ENCODE data around the gene EARS2.
A peak's percentile ranks its signal among the peaks of the same experiment; 100 is the strongest.
"Not testable (repeated sequence)": the region's sequence is repeated elsewhere in the genome, so short reads cannot be mapped to it uniquely, and the experiment has no call there.

Gene EARS2

GRCh38 chr16:23527961-23528643, 29.0 kb downstream of the EARS2 start:
- DNase-seq (ENCODE audit: low spot score), result no peak

DNA sequence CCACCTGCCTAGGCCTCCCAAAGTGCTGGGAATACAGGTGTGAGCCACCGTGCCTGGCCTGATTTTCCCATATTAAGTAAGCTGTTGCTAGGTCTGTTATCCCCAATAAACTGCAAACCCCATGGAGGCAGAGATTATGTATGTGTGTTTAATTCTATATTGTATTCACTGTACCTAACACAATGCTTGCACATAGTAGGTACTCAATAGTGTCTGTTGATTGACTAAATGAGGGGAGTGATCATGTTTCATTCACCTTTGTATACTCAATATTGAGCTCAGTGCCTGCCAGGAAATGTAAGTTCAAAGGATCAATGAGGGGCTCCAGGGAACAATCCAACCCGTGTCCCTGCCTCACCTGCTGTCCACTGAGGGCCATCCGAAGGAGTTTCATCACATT, 32.3 kb downstream of the EARS2 start:
- DNase-seq (ENCODE audit: low spot score), result no peak

GRCh38 chr16:23523876-23524385, 33.2 kb downstream of the EARS2 start:
- DNase-seq (ENCODE audit: low spot score), result no peak

DNA sequence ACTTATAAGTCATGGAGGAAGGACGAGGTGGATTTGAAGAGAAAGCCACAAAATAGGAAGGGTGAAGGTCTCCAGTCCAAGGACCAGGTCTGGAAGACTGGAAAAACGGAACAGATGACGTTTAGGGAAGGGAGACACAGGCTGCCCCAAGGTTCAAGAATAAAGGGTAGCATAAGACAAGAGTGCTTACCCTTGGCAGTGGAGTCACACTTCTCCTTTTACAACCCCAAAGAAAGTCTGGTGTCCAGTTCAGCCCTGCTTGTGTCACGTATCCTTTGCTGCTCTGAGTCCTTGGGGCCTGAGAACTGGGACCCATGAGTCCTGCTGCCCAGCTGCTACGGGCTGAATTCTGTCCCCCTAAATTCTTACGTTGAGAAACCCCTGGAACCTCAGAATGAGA, 33.8 kb downstream of the EARS2 start:
- no peak for DNase-seq (ENCODE audit: low spot score)

GRCh38 chr16:23521965-23522364, 35.2 kb downstream of the EARS2 start:
- DNase-seq (ENCODE audit: low spot score), result no peak

- no peak for DNase-seq (ENCODE audit: low spot score)
Observed at GRCh38 chr16:23521037-23521743, 36.0 kb downstream of the EARS2 start.

DNA sequence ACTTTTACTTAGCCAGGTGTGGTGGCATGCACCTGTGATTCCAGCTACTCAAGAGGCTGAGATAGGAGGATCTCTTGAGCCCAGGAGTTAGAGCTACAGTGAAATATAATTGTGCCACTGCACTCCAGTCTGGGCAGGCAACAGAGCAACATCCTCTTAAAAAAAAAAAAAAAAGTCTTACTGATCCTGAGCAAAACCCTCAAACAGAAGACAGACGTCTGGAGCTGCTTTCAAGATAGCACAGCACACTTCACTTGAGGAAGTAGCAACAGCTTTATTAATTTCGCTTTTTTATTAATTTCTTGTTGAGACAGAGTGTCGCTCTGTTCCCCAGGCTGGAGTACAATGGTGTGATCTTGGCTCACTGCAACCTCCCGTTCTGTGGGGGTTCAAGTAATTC, 36.6 kb downstream of the EARS2 start:
- no peak for DNase-seq (ENCODE audit: low spot score)

DNA sequence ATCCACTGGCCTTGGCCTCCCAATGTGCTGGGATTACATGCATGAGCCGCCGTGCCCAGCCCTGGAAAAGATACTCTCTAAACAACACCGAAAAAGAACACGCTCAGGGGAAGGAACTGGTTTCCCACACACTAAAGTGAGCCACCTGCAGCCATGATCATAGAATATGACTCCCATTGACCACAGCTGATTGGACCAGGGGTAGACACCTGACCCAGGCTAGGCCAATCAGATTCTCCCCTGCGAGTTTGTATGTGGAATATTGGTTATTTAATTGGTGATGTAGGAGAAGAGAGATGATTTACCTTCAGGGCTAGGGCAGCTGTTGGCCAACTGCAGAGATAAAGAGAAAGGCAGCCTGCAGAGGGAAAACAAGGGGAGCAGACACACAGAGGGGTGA, 37.9 kb downstream of the EARS2 start:
- DNase-seq (ENCODE audit: low spot score), result no peak

GRCh38 chr16:23518435-23518891, 38.7 kb downstream of the EARS2 start:
- DNase-seq (ENCODE audit: low spot score), result no peak

DNA sequence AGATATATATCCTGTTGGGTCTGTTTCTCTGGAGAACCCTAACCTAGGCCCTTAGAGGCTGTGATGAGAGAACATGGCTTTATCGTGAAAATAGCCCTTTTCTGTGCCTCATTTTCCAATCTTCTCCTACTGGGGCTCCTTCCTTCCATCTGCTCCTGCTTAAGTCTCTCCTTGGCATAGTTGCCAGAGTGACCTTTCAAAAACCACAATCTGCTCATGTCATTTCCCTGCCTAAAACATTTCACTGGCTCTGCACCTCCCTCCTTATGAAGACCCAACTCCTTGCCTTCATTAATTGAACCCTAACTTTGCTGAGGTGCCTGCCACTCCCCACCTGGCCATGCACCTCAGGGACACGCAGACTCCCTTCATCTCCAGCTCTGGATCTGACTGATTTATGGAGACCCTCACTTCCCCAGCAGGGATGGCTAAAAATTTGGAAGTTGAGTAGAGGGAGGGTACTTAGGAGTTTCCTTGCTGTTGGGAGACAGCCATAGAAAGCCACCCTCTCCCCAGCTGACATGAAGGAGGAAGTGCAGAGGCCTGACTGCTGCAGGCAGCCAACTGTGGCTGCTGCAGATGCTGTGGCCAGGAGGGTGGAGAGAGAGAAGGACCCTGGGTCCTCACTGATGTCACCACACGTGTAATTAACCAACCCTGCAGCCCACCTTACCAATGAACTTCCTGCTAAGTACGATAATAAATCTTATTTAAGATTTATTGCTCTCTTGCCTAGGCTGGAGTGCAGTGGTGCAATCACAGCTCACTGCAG, 40.6 kb downstream of the EARS2 start:
- DNase-seq (ENCODE audit: low spot score), result no peak

GRCh38 chr16:23515881-23516280, 41.3 kb downstream of the EARS2 start:
- no peak for DNase-seq (ENCODE audit: low spot score)

GRCh38 chr16:23514381-23515152, 42.6 kb downstream of the EARS2 start:
- DNase-seq (ENCODE audit: low spot score), result no peak

- no peak for DNase-seq (ENCODE audit: low spot score)
Observed at GRCh38 chr16:23512168-23512695, 44.9 kb downstream of the EARS2 start.

DNA sequence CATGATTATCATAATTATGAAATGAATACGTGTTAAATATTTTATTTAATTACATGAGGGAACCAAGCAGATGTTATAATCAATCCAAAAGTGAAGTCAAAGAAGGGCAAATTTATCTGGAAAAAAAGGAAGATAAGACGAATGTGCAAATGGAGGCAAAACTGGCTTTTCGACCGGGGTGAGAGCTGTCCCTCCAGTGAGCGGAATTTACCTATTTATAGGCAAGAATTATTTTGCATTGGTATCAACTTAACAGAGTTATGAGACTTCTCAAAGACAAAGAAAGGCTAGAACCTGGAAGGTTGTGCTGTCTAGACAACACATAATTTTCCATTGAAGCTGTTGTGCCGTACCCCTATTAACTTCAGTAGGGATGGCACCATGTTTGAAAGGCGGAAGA, 45.4 kb downstream of the EARS2 start:
- DNase-seq (ENCODE audit: low spot score), result no peak

DNA sequence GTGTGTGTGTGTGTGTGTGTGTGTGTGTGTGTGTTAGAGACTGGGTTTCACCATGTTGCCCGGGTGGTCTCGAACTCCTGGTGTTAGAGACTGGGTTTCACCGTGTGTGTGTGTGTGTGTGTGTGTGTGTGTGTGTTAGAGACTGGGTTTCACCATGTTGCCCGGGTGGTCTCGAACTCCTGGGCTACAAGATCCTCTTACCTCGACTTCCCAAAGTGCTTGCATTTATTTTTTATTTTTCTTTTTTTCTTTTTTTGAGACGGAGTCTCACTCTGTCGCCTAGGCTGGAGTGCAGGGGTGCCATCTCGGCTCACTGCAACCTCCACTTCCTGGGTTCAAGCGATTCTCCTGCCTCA, 46.3 kb downstream of the EARS2 start:
- DNase-seq (ENCODE audit: low spot score), result not testable (repeated sequence)

GRCh38 chr16:23510164-23510914, 46.8 kb downstream of the EARS2 start, which contains the start of gene GGA2:
GGA2 (minus strand) TSS chr16:23510494; CDS start chr16:23510411, 83 bp downstream.
- DNase-seq (ENCODE audit: low spot score), result peak; percentile 76

DNA sequence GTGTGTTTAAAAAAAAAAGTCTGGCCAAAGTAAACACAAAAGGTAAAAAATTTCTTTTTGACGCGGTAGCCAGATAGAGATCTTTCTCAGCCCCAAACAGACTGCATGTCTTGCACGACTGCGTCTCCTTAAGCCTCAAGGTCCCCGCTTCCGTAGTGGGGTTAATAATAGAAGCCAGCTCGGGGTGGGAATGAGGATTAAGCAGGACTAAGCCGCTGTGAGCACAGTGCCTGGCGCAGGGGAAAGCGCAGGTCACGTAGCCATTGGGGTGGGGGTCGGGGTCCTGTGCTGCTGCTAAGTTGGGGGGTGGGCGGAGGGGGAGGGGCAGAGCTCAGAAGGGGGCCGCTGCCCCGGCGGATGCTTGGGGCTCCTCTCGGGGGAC, 47.4 kb downstream of the EARS2 start:
- peak; percentile 31 for DNase-seq (ENCODE audit: low spot score)

- DNase-seq (ENCODE audit: low spot score), result no peak
Observed at GRCh38 chr16:23509441-23509754, 47.8 kb downstream of the EARS2 start.

DNA sequence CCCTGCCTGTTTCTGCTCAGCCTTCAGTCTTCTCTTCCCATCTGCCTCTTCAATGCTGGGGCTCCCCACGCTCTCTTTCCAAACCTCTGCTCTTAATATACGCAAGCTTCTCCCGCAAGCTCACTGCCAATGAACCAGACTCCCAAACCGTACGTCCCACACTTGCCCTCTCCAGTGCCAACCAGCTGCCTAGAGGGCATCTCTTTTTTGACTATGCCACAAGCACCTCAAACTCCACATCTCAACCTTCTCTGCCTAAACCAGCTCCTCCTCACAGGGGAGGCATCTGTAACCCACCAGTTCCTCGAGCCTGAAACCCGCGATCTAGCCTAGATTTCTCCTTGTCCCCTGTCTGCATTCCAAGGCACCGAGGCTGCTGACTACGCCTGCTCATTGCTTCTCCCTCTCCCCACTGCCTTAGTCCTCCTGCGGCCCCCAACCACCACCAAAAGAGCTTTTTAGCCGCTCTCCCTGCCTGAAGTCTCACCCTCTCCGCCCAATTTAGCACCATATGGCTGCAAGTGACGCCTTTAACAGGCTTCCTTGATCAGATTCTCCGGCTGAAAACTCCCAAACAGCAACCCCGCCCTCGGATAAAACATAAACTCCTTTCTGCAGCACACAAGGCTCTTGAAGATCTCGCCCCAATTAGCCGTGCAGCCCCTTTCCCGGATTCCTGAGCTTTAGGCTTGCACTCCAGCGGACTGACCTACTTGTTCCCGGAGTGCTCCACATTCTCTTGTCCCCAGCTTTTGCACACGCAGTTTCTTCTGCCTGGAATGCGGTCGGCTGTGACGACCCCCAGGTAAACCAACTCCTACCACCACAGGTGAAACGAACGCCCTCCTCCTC, 48.3 kb downstream of the EARS2 start:
- peak; percentile 47 for DNase-seq (ENCODE audit: low spot score)

DNA sequence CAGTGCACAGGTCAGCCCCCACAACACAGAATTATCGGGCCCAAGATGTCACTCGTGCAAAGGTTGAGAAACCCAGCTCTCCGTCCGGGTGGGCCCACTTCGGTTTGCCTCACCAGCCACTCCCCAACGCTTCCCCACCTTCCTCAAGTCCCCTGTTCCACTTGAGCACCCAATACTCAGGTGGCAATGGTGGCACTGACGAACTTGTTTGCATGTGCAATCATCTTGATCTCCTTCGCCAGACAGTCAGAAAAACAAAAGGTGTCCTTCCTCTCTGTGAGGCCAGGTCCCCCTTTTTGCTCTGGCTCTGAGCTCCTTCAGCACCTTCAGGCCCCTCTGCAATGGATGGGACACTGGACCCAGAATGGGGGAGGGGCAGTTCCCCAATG, 50.5 kb downstream of the EARS2 start:
- DNase-seq (ENCODE audit: low spot score), result no peak

Measured in hematopoietic multipotent progenitor cell treated with erythropoietin and hydrocortisone succinate and interleukin-3 and kit ligand, for 15 days (in vitro differentiated cells).